ENCODE results near the gene GKN2.

GKN2 gene, protein sequence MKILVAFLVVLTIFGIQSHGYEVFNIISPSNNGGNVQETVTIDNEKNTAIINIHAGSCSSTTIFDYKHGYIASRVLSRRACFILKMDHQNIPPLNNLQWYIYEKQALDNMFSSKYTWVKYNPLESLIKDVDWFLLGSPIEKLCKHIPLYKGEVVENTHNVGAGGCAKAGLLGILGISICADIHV

GRCh38 chr2:68952887-68953521 lies at the start of gene GKN2:
Gene GKN2 (minus strand): TSS chr2:68952893. CDS start chr2:68952861, 32 bp downstream.
- no peak for TF ChIP-seq POLR2A (IDR thresholded peaks at IDR 0.05; ENCODE audit: low read depth, low read length)
- DNase-seq (ENCODE audit: insufficient read length, low spot score) (no peak), FAIRE-seq (no peak)

GRCh38 chr2:69001879-69002278 lies 49.2 kb upstream of the GKN2 start:
- DNase-seq (ENCODE audit: insufficient read length, low spot score) = no peak
- no peak for FAIRE-seq
- no peak for TF ChIP-seq POLR2A (IDR thresholded peaks at IDR 0.05; ENCODE audit: low read depth, low read length)

GRCh38 chr2:68997401-68997800 lies 44.7 kb upstream of the GKN2 start:
- DNase-seq (ENCODE audit: insufficient read length, low spot score) (no peak), FAIRE-seq (no peak)
- TF ChIP-seq POLR2A (IDR thresholded peaks at IDR 0.05; ENCODE audit: low read depth, low read length) = no peak

DNA sequence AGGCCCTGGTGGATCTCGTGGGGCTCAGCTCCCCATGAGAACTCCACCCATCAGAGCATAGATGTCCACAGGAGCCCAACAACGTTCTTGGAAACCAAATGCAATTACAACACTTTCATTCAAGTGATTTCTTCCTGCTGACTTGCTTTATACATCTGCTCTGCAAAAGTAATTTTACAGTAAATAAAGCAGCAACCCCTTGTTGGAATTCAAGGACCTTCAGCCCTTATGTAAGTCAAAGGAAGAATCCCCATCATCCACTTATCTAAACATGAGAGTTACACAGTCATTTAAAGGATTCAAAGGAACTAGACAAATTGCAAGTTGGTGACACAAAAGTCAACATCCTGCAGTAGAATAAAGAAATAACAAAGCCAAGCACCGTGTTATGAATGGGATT lies 43.2 kb upstream of the GKN2 start:
- TF ChIP-seq POLR2A (IDR thresholded peaks at IDR 0.05; ENCODE audit: low read depth, low read length) = no peak
- DNase-seq (ENCODE audit: insufficient read length, low spot score) = no peak
- no peak for FAIRE-seq

DNA sequence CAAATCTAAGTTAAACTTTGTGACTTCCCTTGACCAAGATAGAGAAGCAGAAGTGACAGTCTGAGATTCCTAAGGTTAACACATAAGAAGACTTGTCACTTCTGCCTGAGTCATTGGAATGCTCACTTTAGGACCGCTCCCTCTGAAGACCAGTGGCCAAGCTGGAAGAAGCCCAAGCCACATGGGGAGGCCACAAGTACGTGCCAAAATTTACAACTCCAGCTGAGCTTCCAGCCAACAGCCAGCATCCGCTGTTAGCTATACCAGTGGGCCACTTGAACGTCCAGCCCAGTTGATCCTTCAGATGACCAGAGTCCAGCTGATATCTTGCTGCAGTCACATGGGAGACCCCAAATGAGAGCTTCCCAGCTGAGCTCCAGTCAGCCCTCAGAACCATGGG lies 42.2 kb upstream of the GKN2 start:
- peak; percentile 50 for DNase-seq (ENCODE audit: insufficient read length, low spot score)
- FAIRE-seq = peak; percentile 94

DNA sequence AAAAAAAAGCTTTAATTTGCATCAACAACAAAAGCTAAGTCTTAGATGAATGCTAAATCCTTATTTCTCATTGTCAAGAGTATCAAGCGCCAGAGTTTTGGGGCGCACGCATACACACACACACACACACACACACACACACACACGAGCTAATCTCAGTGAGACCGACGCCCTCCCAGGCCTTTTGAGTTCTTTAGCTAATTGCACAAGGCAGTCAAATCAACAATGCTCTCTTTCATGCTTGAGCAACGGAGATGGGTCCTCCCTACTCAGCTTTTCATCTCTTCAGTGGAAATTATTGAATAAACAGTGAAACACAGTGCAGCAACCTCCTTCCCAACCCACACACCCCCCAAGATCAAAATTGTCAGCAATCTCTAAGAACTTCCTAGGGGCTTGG lies 41.0 kb upstream of the GKN2 start:
- TF ChIP-seq POLR2A (IDR thresholded peaks at IDR 0.05; ENCODE audit: low read depth, low read length) = no peak
- DNase-seq (ENCODE audit: insufficient read length, low spot score) (no peak), FAIRE-seq (no peak)

More for the DNA sequence above, 42.2 kb upstream of the GKN2 start:
- no peak for TF ChIP-seq POLR2A (IDR thresholded peaks at IDR 0.05; ENCODE audit: low read depth, low read length)

DNA sequence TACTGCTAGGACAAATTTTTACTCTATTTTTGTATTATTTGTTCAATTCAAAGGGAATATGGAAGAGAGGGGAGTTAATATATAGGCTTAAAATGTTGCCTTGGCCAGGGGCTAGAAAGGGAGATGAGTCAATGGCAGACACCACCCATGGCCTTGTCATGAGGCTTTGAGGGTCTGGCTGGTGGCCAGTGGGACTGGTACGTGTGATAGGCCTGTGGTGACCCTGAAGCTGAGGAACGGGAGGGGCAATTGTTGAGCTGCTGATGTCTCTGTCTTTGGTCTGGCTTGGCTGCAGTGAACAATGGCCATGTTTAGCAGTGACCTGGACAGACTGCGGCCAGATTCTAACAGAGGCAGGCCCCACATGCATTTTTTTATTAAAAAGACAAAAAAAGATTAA lies 40.2 kb upstream of the GKN2 start:
- FAIRE-seq = no peak
- no peak for TF ChIP-seq POLR2A (IDR thresholded peaks at IDR 0.05; ENCODE audit: low read depth, low read length)
- DNase-seq (ENCODE audit: insufficient read length, low spot score) = no peak

GRCh38 chr2:68992341-68992740 lies 39.6 kb upstream of the GKN2 start:
- TF ChIP-seq POLR2A (IDR thresholded peaks at IDR 0.05; ENCODE audit: low read depth, low read length) = no peak

GRCh38 chr2:68989035-68989434 lies 36.3 kb upstream of the GKN2 start:
- no peak for TF ChIP-seq POLR2A (IDR thresholded peaks at IDR 0.05; ENCODE audit: low read depth, low read length)
- FAIRE-seq (no peak), DNase-seq (ENCODE audit: insufficient read length, low spot score) (no peak)

More at GRCh38 chr2:68992341-68992740, 39.6 kb upstream of the GKN2 start:
- FAIRE-seq (no peak), DNase-seq (ENCODE audit: insufficient read length, low spot score) (no peak)

- no peak for TF ChIP-seq POLR2A (IDR thresholded peaks at IDR 0.05; ENCODE audit: low read depth, low read length)
- no peak for DNase-seq (ENCODE audit: insufficient read length, low spot score)
- FAIRE-seq = no peak
These were observed 34.4 kb upstream of the GKN2 start for GRCh38 chr2:68987021-68987503.

GRCh38 chr2:68980956-68981355 lies 28.3 kb upstream of the GKN2 start:
- FAIRE-seq = peak; percentile 72
- TF ChIP-seq POLR2A (IDR thresholded peaks at IDR 0.05; ENCODE audit: low read depth, low read length) = no peak

DNA sequence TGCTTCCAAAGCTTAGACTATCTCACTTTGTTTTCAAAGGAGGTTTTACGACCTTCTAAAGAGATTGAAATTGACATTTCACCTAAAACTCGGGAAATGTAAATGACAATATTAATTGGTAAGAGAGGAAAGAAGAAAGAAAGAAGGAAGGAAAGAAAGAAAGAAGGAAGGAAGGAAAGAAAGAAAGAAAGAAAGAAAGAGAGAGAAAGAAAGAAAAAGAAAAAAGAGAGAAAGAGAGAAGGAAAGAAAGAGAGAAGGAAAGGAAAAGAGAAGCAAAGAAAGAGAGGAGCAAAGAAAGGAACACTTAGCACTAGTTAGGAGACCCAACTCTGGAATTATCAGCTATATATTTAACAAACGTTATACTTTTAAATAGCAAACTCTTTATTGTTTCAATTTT lies 25.4 kb upstream of the GKN2 start:
- TF ChIP-seq POLR2A (IDR thresholded peaks at IDR 0.05; ENCODE audit: low read depth, low read length) = no peak
- DNase-seq (ENCODE audit: insufficient read length, low spot score) (no peak), FAIRE-seq (no peak)

More at GRCh38 chr2:68980956-68981355, 28.3 kb upstream of the GKN2 start:
- no peak for DNase-seq (ENCODE audit: insufficient read length, low spot score)

DNA sequence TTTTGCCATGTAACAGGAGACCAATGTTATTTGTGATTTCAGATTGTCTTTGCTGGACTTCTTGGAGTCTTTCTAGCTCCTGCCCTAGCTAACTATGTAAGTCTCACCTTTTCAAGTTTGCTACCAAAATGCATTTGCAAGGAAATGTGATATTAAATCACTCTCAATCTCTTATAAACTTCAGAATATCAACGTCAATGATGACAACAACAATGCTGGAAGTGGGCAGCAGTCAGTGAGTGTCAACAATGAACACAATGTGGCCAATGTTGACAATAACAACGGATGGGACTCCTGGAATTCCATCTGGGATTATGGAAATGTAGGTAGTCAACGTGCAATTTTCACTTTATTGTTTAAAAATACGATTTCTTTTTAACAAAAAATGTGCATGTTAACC lies 24.8 kb upstream of the GKN2 start:
- no peak for DNase-seq (ENCODE audit: insufficient read length, low spot score)
- peak; percentile 11 for FAIRE-seq
- no peak for TF ChIP-seq POLR2A (IDR thresholded peaks at IDR 0.05; ENCODE audit: low read depth, low read length)

GRCh38 chr2:68975844-68976243 lies 23.2 kb upstream of the GKN2 start:
- FAIRE-seq (no peak), DNase-seq (ENCODE audit: insufficient read length, low spot score) (no peak)
- no peak for TF ChIP-seq POLR2A (IDR thresholded peaks at IDR 0.05; ENCODE audit: low read depth, low read length)
